SH-SY5Y (cell line): ENCODE results near the gene RCOR1.

Experiments
- GATA2 ChIP-seq: IDR thresholded peaks from 2 replicates; pipeline ENCODE4 v1.6.1; 2011; ENCODE audit warnings: mild to moderate bottlenecking, low read depth, low read length
- GATA3 ChIP-seq: IDR thresholded peaks from 2 replicates; pipeline ENCODE4 v1.6.1; 2011; ENCODE audit warnings: low read depth, mild to moderate bottlenecking, low read length, moderate library complexity

- TF ChIP-seq GATA2: no peak
- TF ChIP-seq GATA3: no peak
Observed at GRCh38 chr14:102586420-102587104, 5.9 kb upstream of the RCOR1 start.
